ENCODE measurements around the gene ZFHX2.

ZFHX2 gene

GRCh38 chr14:23573384-23574015, 21.9 kb upstream of the ZFHX2 start:
- H3K4me3 ChIP-seq (ENCODE audit: low read depth, low read length) = no peak overlapping the region
- H3K9me3 ChIP-seq = no peaks in the 10 kb centered on the region
- no peak for TF ChIP-seq CTCF (IDR thresholded peaks at IDR 0.05; ENCODE audit: low read depth, low read length)
- H3K36me3 ChIP-seq = no peaks in the 10 kb centered on the region
- peaks cover 6% of the 10 kb centered on the region for H3K4me1 ChIP-seq
- DNase-seq = no peak
- peaks cover 3% of the 10 kb centered on the region; the same call in 1 of the 2 replicates for H3K27me3 ChIP-seq

- no peaks in the 10 kb centered on the region for H3K9me3 ChIP-seq
- H3K36me3 ChIP-seq = no peaks in the 10 kb centered on the region
- H3K4me1 ChIP-seq = peaks cover 11% of the 10 kb centered on the region
- TF ChIP-seq CTCF (IDR thresholded peaks at IDR 0.05; ENCODE audit: low read depth, low read length) = no peak
- H3K27me3 ChIP-seq = peaks cover 3% of the 10 kb centered on the region; the same call in 1 of the 2 replicates
- no peak overlapping the region for H3K4me3 ChIP-seq (ENCODE audit: low read depth, low read length)
- DNase-seq = no peak
Measured at GRCh38 chr14:23572836-23573235, 21.3 kb upstream of the ZFHX2 start.

- Histone ChIP-seq H3K36me3 (no peaks in the 10 kb centered on the region), H3K4me3 (ENCODE audit: low read depth, low read length) (no peak overlapping the region), H3K27me3 (peaks cover 3% of the 10 kb centered on the region; the same call in 1 of the 2 replicates), H3K9me3 (no peaks in the 10 kb centered on the region), H3K4me1 (peaks cover 15% of the 10 kb centered on the region)
- DNase-seq = no peak
- no peak for TF ChIP-seq CTCF (IDR thresholded peaks at IDR 0.05; ENCODE audit: low read depth, low read length)
Measured at GRCh38 chr14:23572524-23572828, 20.9 kb upstream of the ZFHX2 start.

- no peaks in the 10 kb centered on the region for H3K36me3 ChIP-seq
- H3K4me1 ChIP-seq = peaks cover 15% of the 10 kb centered on the region
- H3K27me3 ChIP-seq = no peaks in the 10 kb centered on the region; the same call in 1 of the 2 replicates
- no peak overlapping the region for H3K4me3 ChIP-seq (ENCODE audit: low read depth, low read length)
- TF ChIP-seq CTCF (IDR thresholded peaks at IDR 0.05; ENCODE audit: low read depth, low read length) = no peak
- DNase-seq = no peak
- no peaks in the 10 kb centered on the region for H3K9me3 ChIP-seq
Measured at GRCh38 chr14:23571701-23572523, 20.3 kb upstream of the ZFHX2 start.

- H3K9me3 ChIP-seq = no peaks in the 10 kb centered on the region
- H3K27me3 ChIP-seq = no peaks in the 10 kb centered on the region
- no peak for DNase-seq
- no peaks in the 10 kb centered on the region for H3K36me3 ChIP-seq
- H3K4me1 ChIP-seq = peaks cover 15% of the 10 kb centered on the region
- no peak for TF ChIP-seq CTCF (IDR thresholded peaks at IDR 0.05; ENCODE audit: low read depth, low read length)
- no peak overlapping the region for H3K4me3 ChIP-seq (ENCODE audit: low read depth, low read length)
Measured at GRCh38 chr14:23570806-23571483, 19.4 kb upstream of the ZFHX2 start.
